ENCODE measurements around the gene DR1. TPM values are rescaled to one million over a fixed set of nuclear protein-coding genes. Genes with fewer than 3 reads are reported as not detected.

The DR1 gene
- total and polyA plus RNA-seq, 2 of the 8 experiments (the other 6 are each of a cell fraction or from before 2014, with no cell fraction given) = 13.1 to 62.3 TPM

- TF ChIP-seq RNF2 (IDR thresholded peaks at IDR 0.05; ENCODE audit: borderline replicate concordance, low read depth, low read length, missing control alignments, poor library complexity, severe bottlenecking) (no peak), EGR1 (IDR thresholded peaks at IDR 0.05; ENCODE audit: borderline replicate concordance, low read depth, low read length) (peak; percentile 88), TEAD4 (IDR thresholded peaks at IDR 0.05; ENCODE audit: low read depth, low read length) (peak; percentile 34), CREB1 (IDR thresholded peaks at IDR 0.05) (peak; percentile 60; the same call in 1 of the 2 replicates), GABPA (IDR thresholded peaks at IDR 0.05; ENCODE audit: borderline replicate concordance, insufficient read depth, low read length) (peak; percentile 92; the same call in 1 of the 2 replicates), YY1 (IDR thresholded peaks at IDR 0.05; ENCODE audit: low read depth, low read length) (peak; percentile 75), EP300 (IDR thresholded peaks at IDR 0.05; ENCODE audit: borderline replicate concordance in 1 of 2, low read depth in 2 of 2, low read length in 2 of 2) (peak in 1 of 2 experiments; percentile 24; a peak in 1 of 3 replicates), CHD1 (IDR thresholded peaks at IDR 0.05; ENCODE audit: low read depth, low read length) (no peak), RXRA (IDR thresholded peaks at IDR 0.05; ENCODE audit: insufficient read depth, low read depth, low read length) (0 out of 2 replicates have a peak, but pooled peaks have one; percentile 25), KDM4A (IDR thresholded peaks at IDR 0.05; ENCODE audit: low read depth, low read length, severe bottlenecking) (peak; percentile 91)
Measured at GRCh38 chr1:93345633-93346420, at the start of gene DR1 (continued).
